SK-N-SH treated with all-trans-retinoic acid at 6 μM for 48 hours (cell line): ENCODE data around the gene CPLANE2.

Experiments used
- ARNTL ChIP-seq: fragments of 450-650 bp; formaldehyde crosslinking; IDR thresholded peaks from 2 replicates; pipeline ENCODE4 v1.5.0; 2020; ENCODE audit warnings: low read depth, mild to moderate bottlenecking, moderate library complexity, borderline replicate concordance
- OSR1 ChIP-seq: fragments of 250-450 bp; sonication (Bioruptor Pico); IDR thresholded peaks from 2 replicates; pipeline ENCODE4 v1.8.0; 2022; ENCODE audit warnings: moderate library complexity, mild to moderate bottlenecking, inconsistent platforms
- ZFP3 ChIP-seq: fragments of 250-450 bp; sonication (Bioruptor Pico); IDR thresholded peaks from 2 replicates; pipeline ENCODE4 v1.5.0; 2020; ENCODE audit warnings: mild to moderate bottlenecking, moderate library complexity

GRCh38 chr1:16204634-16205333 lies 32.2 kb downstream of the CPLANE2 start:
- TF ChIP-seq ZFP3 (CRISPR knock-in tag) (no peak), ARNTL (CRISPR knock-in tag) (no peak), OSR1 (CRISPR knock-in tag) (no peak)
